ENCODE data around the gene LAMA2. TPM values are rescaled to one million over a fixed set of nuclear protein-coding genes. Genes with fewer than 3 reads are reported as not detected.

The LAMA2 gene
- total RNA-seq, 1 experiment from 2014 or later: 2.2 TPM

DNA sequence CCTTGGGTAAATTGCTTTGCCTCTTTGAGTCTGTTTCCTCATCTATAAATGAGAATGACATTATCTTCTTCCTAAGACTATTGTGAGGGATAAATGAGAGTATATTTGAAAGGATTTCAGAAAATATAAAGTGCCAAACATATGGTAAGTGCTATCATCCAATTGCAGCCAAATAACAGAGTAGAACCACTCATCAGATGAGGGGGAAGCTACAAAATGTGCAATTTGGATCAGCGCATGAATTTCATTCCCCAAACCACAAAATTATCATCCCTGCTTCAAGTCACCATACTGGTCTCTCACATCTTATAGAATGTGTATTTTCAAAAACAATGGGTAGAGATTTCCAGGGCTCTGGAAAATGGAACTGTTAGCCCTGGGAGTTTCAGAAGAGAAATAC, 668.5 kb downstream of the LAMA2 start:
- no peaks in the 10 kb centered on the region for H3K27me3 Mint-ChIP-seq (ENCODE audit: insufficient read depth, unreplicated experiment)
- H3K9me3 Mint-ChIP-seq (ENCODE audit: unreplicated experiment): no peaks in the 10 kb centered on the region
- no peaks in the 10 kb centered on the region for H3K4me1 Mint-ChIP-seq (ENCODE audit: insufficient read depth, unreplicated experiment)
- H3K36me3 Mint-ChIP-seq (ENCODE audit: insufficient read depth, unreplicated experiment): no peaks in the 10 kb centered on the region
- no peak for DNase-seq (ENCODE audit: unreplicated experiment)
- no peak overlapping the region for H3K4me3 Mint-ChIP-seq (ENCODE audit: unreplicated experiment)
- no TSS peak for BruUV-seq (replicated peaks)
- TF ChIP-seq, protein P1, sequence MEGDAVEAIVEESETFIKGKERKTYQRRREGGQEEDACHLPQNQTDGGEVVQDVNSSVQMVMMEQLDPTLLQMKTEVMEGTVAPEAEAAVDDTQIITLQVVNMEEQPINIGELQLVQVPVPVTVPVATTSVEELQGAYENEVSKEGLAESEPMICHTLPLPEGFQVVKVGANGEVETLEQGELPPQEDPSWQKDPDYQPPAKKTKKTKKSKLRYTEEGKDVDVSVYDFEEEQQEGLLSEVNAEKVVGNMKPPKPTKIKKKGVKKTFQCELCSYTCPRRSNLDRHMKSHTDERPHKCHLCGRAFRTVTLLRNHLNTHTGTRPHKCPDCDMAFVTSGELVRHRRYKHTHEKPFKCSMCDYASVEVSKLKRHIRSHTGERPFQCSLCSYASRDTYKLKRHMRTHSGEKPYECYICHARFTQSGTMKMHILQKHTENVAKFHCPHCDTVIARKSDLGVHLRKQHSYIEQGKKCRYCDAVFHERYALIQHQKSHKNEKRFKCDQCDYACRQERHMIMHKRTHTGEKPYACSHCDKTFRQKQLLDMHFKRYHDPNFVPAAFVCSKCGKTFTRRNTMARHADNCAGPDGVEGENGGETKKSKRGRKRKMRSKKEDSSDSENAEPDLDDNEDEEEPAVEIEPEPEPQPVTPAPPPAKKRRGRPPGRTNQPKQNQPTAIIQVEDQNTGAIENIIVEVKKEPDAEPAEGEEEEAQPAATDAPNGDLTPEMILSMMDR (IDR thresholded peaks at IDR 0.05; ENCODE audit: unreplicated experiment): no peak
- intact Hi-C loops (cut with micrococcal nuclease): no loop called here
- CTCF ChIA-PET: no interaction called here
- no peak overlapping the region for H3K27ac Mint-ChIP-seq (ENCODE audit: low read depth, unreplicated experiment)
- POLR2A ChIA-PET: interaction anchor here (0.9 kb wide), 1 partner anchor 14 kb away, joined by 3 read pairs; no protein-coding TSS in a partner anchor

DNA sequence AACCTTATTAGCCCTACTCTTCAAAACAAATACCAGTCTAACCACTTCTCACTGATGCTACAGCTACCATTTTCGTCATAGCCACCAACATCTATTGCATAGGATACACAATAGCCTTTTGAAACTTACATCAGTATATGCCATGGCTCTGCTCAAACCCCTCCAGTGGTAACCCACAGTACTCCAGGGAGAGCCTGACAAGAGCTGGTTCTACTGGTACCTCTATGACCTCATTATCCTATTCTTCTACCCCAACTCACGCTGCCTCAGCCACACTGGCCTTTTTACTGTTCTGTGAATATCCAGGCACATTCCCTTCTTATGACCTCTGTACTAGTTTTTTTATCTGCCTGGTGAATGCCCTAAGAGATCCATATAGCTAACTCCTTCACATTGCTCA, 669.5 kb downstream of the LAMA2 start:
- intact Hi-C loops (cut with micrococcal nuclease): no loop called here
- Mint-ChIP-seq H3K9me3 (ENCODE audit: unreplicated experiment) (no peaks in the 10 kb centered on the region), H3K36me3 (ENCODE audit: insufficient read depth, unreplicated experiment) (no peaks in the 10 kb centered on the region), H3K4me1 (ENCODE audit: insufficient read depth, unreplicated experiment) (no peaks in the 10 kb centered on the region), H3K27me3 (ENCODE audit: insufficient read depth, unreplicated experiment) (no peaks in the 10 kb centered on the region), H3K4me3 (ENCODE audit: unreplicated experiment) (no peak overlapping the region), H3K27ac (ENCODE audit: low read depth, unreplicated experiment) (no peak overlapping the region)
- TF ChIP-seq, protein P1 (IDR thresholded peaks at IDR 0.05; ENCODE audit: unreplicated experiment): no peak
- CTCF ChIA-PET: no interaction called here
- POLR2A ChIA-PET: no interaction called here
- DNase-seq (ENCODE audit: unreplicated experiment): no peak
- BruUV-seq (replicated peaks): no TSS peak

DNA sequence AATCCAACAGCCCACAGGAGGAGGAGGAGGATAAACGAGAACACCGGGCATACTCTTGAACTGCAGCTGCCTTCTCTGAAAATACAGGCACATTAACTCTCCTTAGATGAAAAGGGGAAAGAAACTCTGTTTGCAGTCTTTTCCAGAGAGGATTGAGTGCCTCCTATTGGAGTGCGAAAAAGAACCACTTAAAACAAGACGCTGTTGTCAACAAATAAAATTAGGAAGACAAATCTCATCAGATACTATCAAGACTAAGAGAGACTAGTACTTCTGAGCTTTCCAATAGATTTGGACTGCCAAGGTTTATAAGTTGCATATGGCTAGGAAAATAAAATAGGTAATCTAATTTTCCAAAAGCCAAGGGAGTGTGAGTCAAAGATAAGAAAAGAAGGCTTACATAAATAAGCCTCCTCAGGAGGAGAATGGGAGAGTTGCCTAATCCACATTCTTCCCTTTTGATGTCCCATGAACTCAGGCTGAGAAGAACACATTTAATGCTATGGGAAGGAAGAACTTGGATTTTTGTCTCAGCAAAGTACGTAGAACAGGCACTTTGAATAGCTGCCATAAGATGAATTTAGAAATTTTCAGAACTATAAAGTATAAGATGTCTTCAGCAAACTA, 672.4 kb downstream of the LAMA2 start:
- no peaks in the 10 kb centered on the region for H3K36me3 Mint-ChIP-seq (ENCODE audit: insufficient read depth, unreplicated experiment)
- intact Hi-C loops (cut with micrococcal nuclease): no loop called here

DNA sequence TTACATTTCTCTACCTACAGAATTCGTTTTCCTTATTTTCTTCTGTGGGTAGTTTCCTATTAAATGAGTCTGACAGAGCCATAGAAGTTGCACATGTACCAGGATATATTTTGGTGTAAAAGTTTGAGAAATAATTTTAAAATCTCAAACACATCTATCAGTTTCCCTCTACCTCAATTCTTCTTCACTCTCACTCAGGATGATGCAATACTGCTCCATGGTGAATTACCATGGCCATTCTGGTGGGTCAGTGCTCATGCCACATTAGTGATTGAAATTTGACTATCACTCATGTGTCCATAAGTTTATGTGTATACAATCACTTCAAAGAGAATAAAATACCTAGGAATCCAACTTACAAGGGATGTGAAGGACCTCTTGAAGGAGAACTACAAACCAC, 675.3 kb downstream of the LAMA2 start:
- ChIA-PET POLR2A (no interaction called here), CTCF (no interaction called here)
- TF ChIP-seq, protein P1 (IDR thresholded peaks at IDR 0.05; ENCODE audit: unreplicated experiment): no peak
- Mint-ChIP-seq H3K4me1 (ENCODE audit: insufficient read depth, unreplicated experiment) (no peaks in the 10 kb centered on the region), H3K27me3 (ENCODE audit: insufficient read depth, unreplicated experiment) (no peaks in the 10 kb centered on the region), H3K4me3 (ENCODE audit: unreplicated experiment) (no peak overlapping the region), H3K36me3 (ENCODE audit: insufficient read depth, unreplicated experiment) (no peaks in the 10 kb centered on the region), H3K27ac (ENCODE audit: low read depth, unreplicated experiment) (no peak overlapping the region), H3K9me3 (ENCODE audit: unreplicated experiment) (no peaks in the 10 kb centered on the region)
- no TSS peak for BruUV-seq (replicated peaks)
- intact Hi-C loops (cut with micrococcal nuclease): no loop called here
- DNase-seq (ENCODE audit: unreplicated experiment): no peak

More for the DNA sequence above, 672.4 kb downstream of the LAMA2 start:
- TF ChIP-seq, protein P1 (IDR thresholded peaks at IDR 0.05; ENCODE audit: unreplicated experiment): no peak
- Mint-ChIP-seq H3K27me3 (ENCODE audit: insufficient read depth, unreplicated experiment) (no peaks in the 10 kb centered on the region), H3K27ac (ENCODE audit: low read depth, unreplicated experiment) (no peak overlapping the region), H3K9me3 (ENCODE audit: unreplicated experiment) (no peaks in the 10 kb centered on the region), H3K4me1 (ENCODE audit: insufficient read depth, unreplicated experiment) (no peaks in the 10 kb centered on the region), H3K4me3 (ENCODE audit: unreplicated experiment) (no peak overlapping the region)
- no peak for DNase-seq (ENCODE audit: unreplicated experiment)
- CTCF ChIA-PET: no interaction called here
- BruUV-seq (replicated peaks): no TSS peak
- POLR2A ChIA-PET: interaction anchor here (1.1 kb wide), 1 partner anchor 58 kb away, joined by 5 read pairs; no protein-coding TSS in a partner anchor
